Bronchial epithelial cell (primary cell): ENCODE results near the gene AOPEP. TPM values are rescaled to one million over a fixed set of nuclear protein-coding genes. Genes with fewer than 3 reads are reported as not detected.

Source experiments
- DNase-seq: peaks from one replicate; pipeline ENCODE4 v3.0.0-alpha.2; 2010; ENCODE audit warnings: low read depth
- FAIRE-seq: peaks from 2 replicates; lab custom pipeline; 2011; peaks lifted over from hg19 to GRCh38; lab: Jason Lieb, UNC
- H3K27me3 ChIP-seq: 2 replicates; pipeline ENCODE4 v1.5.1; 2011; ENCODE audit warnings: low read length; ENCODE audit not compliant: control insufficient read depth, insufficient read depth
- H3K36me3 ChIP-seq: 2 replicates; pipeline ENCODE4 v1.5.1; 2011; ENCODE audit warnings: low read length; ENCODE audit not compliant: control insufficient read depth, insufficient read depth
- H3K4me3 ChIP-seq: 2 replicates; pipeline ENCODE4 v1.5.1; 2011; ENCODE audit warnings: mild to moderate bottlenecking, low read depth, low read length, control low read depth
- CTCF ChIP-seq: IDR thresholded peaks from 2 replicates; pipeline ENCODE4 v1.5.1; 2011; ENCODE audit warnings: mild to moderate bottlenecking, moderate library complexity, low read length, control low read depth, inconsistent platforms; ENCODE audit not compliant: insufficient read depth, severe bottlenecking
- total RNA-seq: library from RNA; depleted of rRNA; stranded (reverse); fragments of >200 nt; gene quantifications from 2 replicates; pipeline ENCODE4 v1.2.1, GENCODE V29; 2014

The AOPEP gene
- total RNA-seq, 1 donor from 2014 or later, result 91.1 TPM

- DNase-seq (no peak), FAIRE-seq (no peak)
Observed at GRCh38 chr9:94918038-94918753, 191.7 kb downstream of the AOPEP start.

GRCh38 chr9:94919376-94920098, 193.0 kb downstream of the AOPEP start:
- DNase-seq (peak; percentile 95), FAIRE-seq (peak; percentile 87)
- no peaks in the 10 kb centered on the region for H3K36me3 ChIP-seq
- no peak overlapping the region for H3K4me3 ChIP-seq
- H3K27me3 ChIP-seq, result no peaks in the 10 kb centered on the region
- no peak for TF ChIP-seq CTCF

More at GRCh38 chr9:94918038-94918753, 191.7 kb downstream of the AOPEP start:
- Histone ChIP-seq H3K4me3 (no peak overlapping the region), H3K36me3 (no peaks in the 10 kb centered on the region), H3K27me3 (no peaks in the 10 kb centered on the region)
- TF ChIP-seq CTCF, result no peak

- no peak for TF ChIP-seq CTCF
- H3K36me3 ChIP-seq, result no peaks in the 10 kb centered on the region
- DNase-seq, result peak; percentile 50
- FAIRE-seq, result no peak
- no peaks in the 10 kb centered on the region for H3K27me3 ChIP-seq
- no peak overlapping the region for H3K4me3 ChIP-seq
Observed at GRCh38 chr9:94920420-94921091, 194.1 kb downstream of the AOPEP start.

GRCh38 chr9:94921092-94921471, 194.6 kb downstream of the AOPEP start:
- FAIRE-seq (no peak), DNase-seq (peak; percentile 71)
- Histone ChIP-seq H3K27me3 (no peaks in the 10 kb centered on the region), H3K36me3 (no peaks in the 10 kb centered on the region), H3K4me3 (no peak overlapping the region)
- no peak for TF ChIP-seq CTCF

- DNase-seq, result no peak
- no peak overlapping the region for H3K4me3 ChIP-seq
- H3K36me3 ChIP-seq, result no peaks in the 10 kb centered on the region
- H3K27me3 ChIP-seq, result no peaks in the 10 kb centered on the region
- FAIRE-seq, result no peak
- TF ChIP-seq CTCF, result no peak
Observed at GRCh38 chr9:94921656-94922055, 195.2 kb downstream of the AOPEP start.
